Measurements from ENCODE around the gene ZNF217.
"Not testable (repeated sequence)": the region's sequence is repeated elsewhere in the genome, so short reads cannot be mapped to it uniquely, and the experiment has no call there.

The ZNF217 gene

GRCh38 chr20:53597521-53598120 is 4.0 kb upstream of the ZNF217 start:
- Histone ChIP-seq H3K4me3 (no peak overlapping the region), H3K27me3 (ENCODE audit: low read depth) (no peaks in the 10 kb centered on the region), H3K9me3 (no peaks in the 10 kb centered on the region), H3K36me3 (replicated peaks) (no peaks in the 10 kb centered on the region), H3K4me1 (peaks cover 18% of the 10 kb centered on the region)
- in situ Hi-C loops (cut with MboI; ENCODE audit: low sequenced_read_pairs): no loop called here
- no peak for DNase-seq (ENCODE audit: low spot score in 2 of 2)

- Histone ChIP-seq H3K36me3 (replicated peaks) (no peaks in the 10 kb centered on the region), H3K9me3 (no peaks in the 10 kb centered on the region), H3K27me3 (ENCODE audit: low read depth) (no peaks in the 10 kb centered on the region), H3K4me1 (peaks cover 18% of the 10 kb centered on the region), H3K4me3 (no peak overlapping the region)
- in situ Hi-C loops (cut with MboI; ENCODE audit: low sequenced_read_pairs): no loop called here
- peak in 1 of 2 experiments; percentile 2 for DNase-seq (ENCODE audit: low spot score in 2 of 2)
These were observed 3.4 kb upstream of the ZNF217 start for GRCh38 chr20:53597030-53597482.

GRCh38 chr20:53596189-53597001 is 2.8 kb upstream of the ZNF217 start:
- H3K4me1 ChIP-seq: peaks cover 18% of the 10 kb centered on the region
- in situ Hi-C loops (cut with MboI; ENCODE audit: low sequenced_read_pairs); H3K9me3 ChIP-seq; H3K4me3 ChIP-seq; H3K27me3 ChIP-seq (ENCODE audit: low read depth); H3K36me3 ChIP-seq (replicated peaks): not testable (repeated sequence)
- peak in 1 of 2 experiments; percentile 34 for DNase-seq (ENCODE audit: low spot score in 2 of 2)

- H3K27me3 ChIP-seq (ENCODE audit: low read depth); H3K36me3 ChIP-seq (replicated peaks); H3K4me3 ChIP-seq; in situ Hi-C loops (cut with MboI; ENCODE audit: low sequenced_read_pairs); H3K9me3 ChIP-seq: not testable (repeated sequence)
- peak in 1 of 2 experiments; percentile 48 for DNase-seq (ENCODE audit: low spot score in 2 of 2)
- H3K4me1 ChIP-seq: peaks cover 22% of the 10 kb centered on the region
These were observed 2.1 kb upstream of the ZNF217 start for GRCh38 chr20:53595742-53596141.

- peaks cover 25% of the 10 kb centered on the region for H3K4me1 ChIP-seq
- in situ Hi-C loops (cut with MboI; ENCODE audit: low sequenced_read_pairs): no loop called here
- no peaks in the 10 kb centered on the region for H3K27me3 ChIP-seq (ENCODE audit: low read depth)
- no peak for DNase-seq (ENCODE audit: low spot score in 2 of 2)
- no peaks in the 10 kb centered on the region for H3K36me3 ChIP-seq (replicated peaks)
- H3K9me3 ChIP-seq: no peaks in the 10 kb centered on the region
- peak overlapping the region; percentile 49 for H3K4me3 ChIP-seq
These were observed 1.4 kb upstream of the ZNF217 start for GRCh38 chr20:53595018-53595378.

- peak; percentile 81 to 97 for DNase-seq (ENCODE audit: low spot score in 2 of 2)
These were observed 704 bp upstream of the ZNF217 start for GRCh38 chr20:53594068-53595017.

GRCh38 chr20:53592992-53593465 is 610 bp downstream of the ZNF217 start:
- H3K9me3 ChIP-seq: no peaks in the 10 kb centered on the region
- no peaks in the 10 kb centered on the region for H3K36me3 ChIP-seq (replicated peaks)
- DNase-seq (ENCODE audit: low spot score in 2 of 2): peak in 1 of 2 experiments; percentile 32
- H3K4me1 ChIP-seq: peaks cover 33% of the 10 kb centered on the region
- no peaks in the 10 kb centered on the region for H3K27me3 ChIP-seq (ENCODE audit: low read depth)
- in situ Hi-C loops (cut with MboI; ENCODE audit: low sequenced_read_pairs): no loop called here
- peak overlapping the region; percentile 64 for H3K4me3 ChIP-seq

More at GRCh38 chr20:53594068-53595017, 704 bp upstream of the ZNF217 start:
- Histone ChIP-seq H3K36me3 (replicated peaks) (no peaks in the 10 kb centered on the region), H3K9me3 (no peaks in the 10 kb centered on the region), H3K4me3 (peak overlapping the region; percentile 64), H3K27me3 (ENCODE audit: low read depth) (no peaks in the 10 kb centered on the region), H3K4me1 (peaks cover 26% of the 10 kb centered on the region)
- in situ Hi-C loops (cut with MboI; ENCODE audit: low sequenced_read_pairs): no loop called here

- H3K4me1 ChIP-seq: peaks cover 33% of the 10 kb centered on the region
- peak overlapping the region; percentile 64 for H3K4me3 ChIP-seq
- peak in 1 of 2 experiments; percentile 61 for DNase-seq (ENCODE audit: low spot score in 2 of 2)
- in situ Hi-C loops (cut with MboI; ENCODE audit: low sequenced_read_pairs); H3K9me3 ChIP-seq; H3K36me3 ChIP-seq (replicated peaks); H3K27me3 ChIP-seq (ENCODE audit: low read depth): not testable (repeated sequence)
These were observed 1.1 kb downstream of the ZNF217 start for GRCh38 chr20:53592454-53592991.

GRCh38 chr20:53591941-53592441 is 1.6 kb downstream of the ZNF217 start:
- in situ Hi-C loops (cut with MboI; ENCODE audit: low sequenced_read_pairs): not testable (repeated sequence)
- H3K4me3 ChIP-seq: peak overlapping the region; percentile 64

GRCh38 chr20:53591206-53591741 is 2.4 kb downstream of the ZNF217 start:
- H3K9me3 ChIP-seq; DNase-seq (ENCODE audit: low spot score in 2 of 2); in situ Hi-C loops (cut with MboI; ENCODE audit: low sequenced_read_pairs); H3K27me3 ChIP-seq (ENCODE audit: low read depth); H3K36me3 ChIP-seq (replicated peaks): not testable (repeated sequence)
- H3K4me1 ChIP-seq: peaks cover 34% of the 10 kb centered on the region
- peak overlapping the region; percentile 26 for H3K4me3 ChIP-seq

More at GRCh38 chr20:53591941-53592441, 1.6 kb downstream of the ZNF217 start:
- H3K27me3 ChIP-seq (ENCODE audit: low read depth); H3K9me3 ChIP-seq; H3K36me3 ChIP-seq (replicated peaks): not testable (repeated sequence)
- DNase-seq (ENCODE audit: low spot score in 2 of 2): peak; percentile 52 to 57
- peaks cover 34% of the 10 kb centered on the region for H3K4me1 ChIP-seq

- Histone ChIP-seq H3K4me1 (peaks cover 37% of the 10 kb centered on the region), H3K4me3 (peak overlapping the region; percentile 2; the same call in 1 of the 2 replicates)
- H3K27me3 ChIP-seq (ENCODE audit: low read depth); H3K9me3 ChIP-seq; DNase-seq (ENCODE audit: low spot score in 2 of 2); H3K36me3 ChIP-seq (replicated peaks); in situ Hi-C loops (cut with MboI; ENCODE audit: low sequenced_read_pairs): not testable (repeated sequence)
These were observed 3.0 kb downstream of the ZNF217 start for GRCh38 chr20:53590608-53591007.

- H3K36me3 ChIP-seq (replicated peaks); H3K27me3 ChIP-seq (ENCODE audit: low read depth); DNase-seq (ENCODE audit: low spot score in 2 of 2); H3K9me3 ChIP-seq; in situ Hi-C loops (cut with MboI; ENCODE audit: low sequenced_read_pairs): not testable (repeated sequence)
- Histone ChIP-seq H3K4me1 (peaks cover 39% of the 10 kb centered on the region), H3K4me3 (peak overlapping the region; percentile 16)
These were observed 3.5 kb downstream of the ZNF217 start for GRCh38 chr20:53590122-53590521.

Data from HAP-1 (cell line).